Lower leg skin (tissue), 3 donors: Measurements from ENCODE around the gene HSD17B11.

ENCODE experiments used
- CTCF ChIP-seq, 3 donors: fragments of 450-650 bp; IDR thresholded peaks; one replicate each; pipeline ENCODE4 v1.5.1; 2016; ENCODE audit warnings: antibody characterized with exemption in 3 of 3, mild to moderate bottlenecking in 3 of 3, moderate library complexity in 2 of 3
- POLR2A ChIP-seq, 2 donors: fragments of 450-650 bp; IDR thresholded peaks; one replicate each; pipeline ENCODE4 v1.6.1; 2016 to 2017; ENCODE audit warnings: antibody characterized with exemption in 2 of 2, mild to moderate bottlenecking in 1 of 2, moderate library complexity in 1 of 2

DNA sequence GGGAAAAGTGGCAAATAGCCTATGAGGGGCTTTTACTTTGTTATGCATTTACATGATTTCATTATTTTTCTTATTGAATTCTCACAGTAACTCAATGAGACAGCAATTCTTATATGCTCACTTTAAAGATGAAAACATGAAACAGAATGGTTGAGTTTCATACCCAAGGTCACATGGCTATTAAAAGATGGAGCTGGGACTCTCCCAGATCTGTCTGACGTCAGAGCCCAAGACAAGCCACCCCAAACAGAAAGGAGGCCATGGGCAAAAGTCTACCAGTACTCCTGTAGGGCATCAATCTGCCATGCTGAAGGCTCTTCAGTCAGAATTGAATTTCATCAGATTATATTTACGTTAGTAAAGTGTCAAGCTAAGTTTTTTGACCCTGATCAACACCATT is 13.2 kb downstream of the HSD17B11 start:
- TF ChIP-seq CTCF (IDR thresholded peaks at IDR 0.05), result no peak
- TF ChIP-seq POLR2A (IDR thresholded peaks at IDR 0.05), result no peak
